Measurements from ENCODE around the gene AMZ1.

GRCh38 chr7:2681929-2682799 is 5.8 kb upstream of the AMZ1 start:
- TF ChIP-seq EZH2 (IDR thresholded peaks at IDR 0.05; ENCODE audit: insufficient read depth, poor library complexity, severe bottlenecking), result no peak
- TF ChIP-seq EZH2phosphoT487 (IDR thresholded peaks at IDR 0.05; ENCODE audit: insufficient read depth, low read depth), result no peak
